ENCODE measurements around the gene EBLN1.

GRCh38 chr10:22253580-22253882, 35.7 kb upstream of the EBLN1 start:
- TF ChIP-seq POLR2A (IDR thresholded peaks at IDR 0.05) (no peak), CTCF (IDR thresholded peaks at IDR 0.05) (no peak)

All from breast epithelium (tissue), 3 donors.